Measurements from ENCODE around the gene SUDS3. TPM values are rescaled to one million over a fixed set of nuclear protein-coding genes. Genes with fewer than 3 reads are reported as not detected.

SUDS3 gene
- total RNA-seq, 1 experiment from 2014 or later = 50.5 TPM

GRCh38 chr12:118374126-118374725, 2.1 kb upstream of the SUDS3 start:
- no peak for DNase-seq
- no peak for TF ChIP-seq CTCF (IDR thresholded peaks at IDR 0.05; ENCODE audit: unreplicated experiment)
- BruUV-seq (replicated peaks) = no TSS peak
- no peak overlapping the region for H3K27ac Mint-ChIP-seq (ENCODE audit: unreplicated experiment)
- H3K27me3 Mint-ChIP-seq (ENCODE audit: unreplicated experiment) = no peaks in the 10 kb centered on the region
- peaks cover 16% of the 10 kb centered on the region for H3K4me1 Mint-ChIP-seq (ENCODE audit: low read depth, unreplicated experiment)
- intact Hi-C loops (cut with micrococcal nuclease; ENCODE audit: unreplicated experiment) = loop anchor here (5.0 to 10.0 kb wide), 2 partner anchors 72 to 319 kb away; no protein-coding TSS in a partner anchor
- CTCF ChIA-PET = interaction anchor here (2.1 to 2.6 kb wide), 2 partner anchors 191 to 193 kb away, joined by 5 to 36 read pairs; no protein-coding TSS in a partner anchor
- peak overlapping the region; percentile 99 for H3K4me3 Mint-ChIP-seq (ENCODE audit: low read depth, unreplicated experiment)
- H3K36me3 Mint-ChIP-seq (ENCODE audit: insufficient read depth, unreplicated experiment) = peaks cover 60% of the 10 kb centered on the region
- no peaks in the 10 kb centered on the region for H3K9me3 Mint-ChIP-seq (ENCODE audit: low read depth, unreplicated experiment)

DNA sequence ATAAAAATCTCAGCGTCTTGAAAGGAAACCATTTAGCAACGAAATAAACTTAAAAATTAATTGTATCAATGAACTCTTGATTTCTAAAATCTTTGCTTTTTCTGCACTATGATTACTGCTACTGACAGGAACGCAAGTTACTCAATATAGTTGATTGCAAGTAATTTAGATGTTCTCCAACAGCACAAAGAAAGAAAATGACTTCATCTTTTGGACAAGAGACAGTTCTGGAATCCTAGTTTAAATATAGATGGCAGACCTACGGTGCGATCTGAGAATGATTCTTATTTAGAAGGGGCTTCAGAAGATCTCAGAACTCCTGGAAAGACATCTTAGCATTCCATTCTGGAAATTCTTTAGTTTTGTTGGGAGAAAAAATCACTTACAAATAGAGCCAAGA, 1.4 kb upstream of the SUDS3 start:
- intact Hi-C loops (cut with micrococcal nuclease; ENCODE audit: unreplicated experiment) = loop anchor here (5.0 to 10.0 kb wide), 3 partner anchors 73 to 503 kb away; no protein-coding TSS in a partner anchor
- Mint-ChIP-seq H3K36me3 (ENCODE audit: insufficient read depth, unreplicated experiment) (peaks cover 62% of the 10 kb centered on the region), H3K9me3 (ENCODE audit: low read depth, unreplicated experiment) (no peaks in the 10 kb centered on the region), H3K27ac (ENCODE audit: unreplicated experiment) (no peak overlapping the region), H3K4me1 (ENCODE audit: low read depth, unreplicated experiment) (peaks cover 16% of the 10 kb centered on the region), H3K27me3 (ENCODE audit: unreplicated experiment) (no peaks in the 10 kb centered on the region), H3K4me3 (ENCODE audit: low read depth, unreplicated experiment) (no peak overlapping the region)
- TF ChIP-seq CTCF (IDR thresholded peaks at IDR 0.05; ENCODE audit: unreplicated experiment) = no peak
- DNase-seq = no peak
- BruUV-seq (replicated peaks) = no TSS peak
- CTCF ChIA-PET = interaction anchor here (1.3 to 3.2 kb wide), 3 partner anchors 16 to 192 kb away, joined by 3 to 36 read pairs (median 12); no protein-coding TSS in a partner anchor

- BruUV-seq (replicated peaks) = TSS peak; percentile 77
- Mint-ChIP-seq H3K27ac (ENCODE audit: unreplicated experiment) (no peak overlapping the region), H3K27me3 (ENCODE audit: unreplicated experiment) (no peaks in the 10 kb centered on the region), H3K4me3 (ENCODE audit: low read depth, unreplicated experiment) (peak overlapping the region; percentile 71), H3K36me3 (ENCODE audit: insufficient read depth, unreplicated experiment) (peaks cover 66% of the 10 kb centered on the region), H3K4me1 (ENCODE audit: low read depth, unreplicated experiment) (peaks cover 16% of the 10 kb centered on the region), H3K9me3 (ENCODE audit: low read depth, unreplicated experiment) (no peaks in the 10 kb centered on the region)
- intact Hi-C loops (cut with micrococcal nuclease; ENCODE audit: unreplicated experiment) = loop anchor here (5.0 to 10.0 kb wide), 2 partner anchors 321 to 503 kb away; no protein-coding TSS in a partner anchor
- CTCF ChIA-PET = interaction anchor here (0.8 to 3.2 kb wide), 8 partner anchors 16 to 254 kb away, joined by 3 to 36 read pairs (median 8); no protein-coding TSS in a partner anchor
- TF ChIP-seq CTCF (IDR thresholded peaks at IDR 0.05; ENCODE audit: unreplicated experiment) = no peak
- DNase-seq = no peak
Measured at GRCh38 chr12:118375348-118375747, 1.0 kb upstream of the SUDS3 start.

- CTCF ChIA-PET = interaction anchor here (0.6 to 3.2 kb wide), 15 partner anchors 18 to 1168 kb away, joined by 3 to 36 read pairs (median 4); no protein-coding TSS in a partner anchor
- Mint-ChIP-seq H3K9me3 (ENCODE audit: low read depth, unreplicated experiment) (no peaks in the 10 kb centered on the region), H3K27ac (ENCODE audit: unreplicated experiment) (peak overlapping the region; percentile 7), H3K4me1 (ENCODE audit: low read depth, unreplicated experiment) (peaks cover 8% of the 10 kb centered on the region), H3K27me3 (ENCODE audit: unreplicated experiment) (no peaks in the 10 kb centered on the region), H3K36me3 (ENCODE audit: insufficient read depth, unreplicated experiment) (peaks cover 65% of the 10 kb centered on the region), H3K4me3 (ENCODE audit: low read depth, unreplicated experiment) (peak overlapping the region; percentile 71)
- intact Hi-C loops (cut with micrococcal nuclease; ENCODE audit: unreplicated experiment) = loop anchor here (5.0 to 10.0 kb wide), 2 partner anchors 322 to 505 kb away; no protein-coding TSS in a partner anchor
- BruUV-seq (replicated peaks) = TSS peak; percentile 53
- no peak for DNase-seq
- no peak for TF ChIP-seq CTCF (IDR thresholded peaks at IDR 0.05; ENCODE audit: unreplicated experiment)
Measured at GRCh38 chr12:118377021-118377883, 897 bp downstream of the SUDS3 start.

All from Calu3 (cell line).